HG03520 (cell line): ENCODE data around the gene DMRT2.

Experiments
- ATAC-seq: cut with Tn5 transposase; IDR thresholded peaks from one replicate; pipeline ENCODE4 v1.9.1; 2021; ENCODE audit warnings: mild to moderate bottlenecking, moderate library complexity; ENCODE audit not compliant: unreplicated experiment

DMRT2 gene

GRCh38 chr9:1046639-1047572, 3.3 kb upstream of the DMRT2 start:
- no peak for ATAC-seq

GRCh38 chr9:1047591-1048230, 2.4 kb upstream of the DMRT2 start:
- no peak for ATAC-seq

- ATAC-seq, result no peak
Observed at GRCh38 chr9:1048231-1048619, 1.9 kb upstream of the DMRT2 start.

- no peak for ATAC-seq
Observed at GRCh38 chr9:1048811-1049210, 1.3 kb upstream of the DMRT2 start.

- no peak for ATAC-seq
Observed at GRCh38 chr9:1049641-1050040, 516 bp upstream of the DMRT2 start.

- no peak for ATAC-seq
Observed at GRCh38 chr9:1051210-1051583, 1.0 kb downstream of the DMRT2 start.

- ATAC-seq, result no peak
Observed at GRCh38 chr9:1051584-1052275, 1.6 kb downstream of the DMRT2 start.

GRCh38 chr9:1052365-1053281, 2.5 kb downstream of the DMRT2 start:
- no peak for ATAC-seq

GRCh38 chr9:1053282-1053621, 3.1 kb downstream of the DMRT2 start:
- ATAC-seq, result no peak

- no peak for ATAC-seq
Observed at GRCh38 chr9:1053986-1054425, 3.8 kb downstream of the DMRT2 start.

- ATAC-seq, result no peak
Observed at GRCh38 chr9:1055166-1055565, 5.0 kb downstream of the DMRT2 start.

- no peak for ATAC-seq
Observed at GRCh38 chr9:1057910-1058309, 7.8 kb downstream of the DMRT2 start.

- ATAC-seq, result no peak
Observed at GRCh38 chr9:1058826-1059487, 8.8 kb downstream of the DMRT2 start.

GRCh38 chr9:1065130-1065529, 15.0 kb downstream of the DMRT2 start:
- no peak for ATAC-seq

GRCh38 chr9:1070692-1071091, 20.5 kb downstream of the DMRT2 start:
- no peak for ATAC-seq

- no peak for ATAC-seq
Observed at GRCh38 chr9:1071730-1072129, 21.6 kb downstream of the DMRT2 start.

GRCh38 chr9:1073497-1073896, 23.3 kb downstream of the DMRT2 start:
- ATAC-seq, result no peak

GRCh38 chr9:1077616-1078015, 27.5 kb downstream of the DMRT2 start:
- ATAC-seq, result no peak

GRCh38 chr9:1083325-1083913, 33.3 kb downstream of the DMRT2 start:
- no peak for ATAC-seq

GRCh38 chr9:1085086-1085485, 34.9 kb downstream of the DMRT2 start:
- no peak for ATAC-seq
